HG03439 (cell line): ENCODE measurements around the gene CCDC167.

Source experiments
- ATAC-seq: cut with Tn5 transposase; IDR thresholded peaks from one replicate; pipeline ENCODE4 v1.9.1; 2021; ENCODE audit warnings: mild to moderate bottlenecking, moderate library complexity; ENCODE audit not compliant: unreplicated experiment

Gene CCDC167

GRCh38 chr6:37435373-37435772, 64.3 kb downstream of the CCDC167 start:
- ATAC-seq, result no peak

GRCh38 chr6:37433657-37434271, 65.9 kb downstream of the CCDC167 start:
- peak; percentile 31 for ATAC-seq
